ENCODE measurements around the gene FARS2.

Gene FARS2

DNA sequence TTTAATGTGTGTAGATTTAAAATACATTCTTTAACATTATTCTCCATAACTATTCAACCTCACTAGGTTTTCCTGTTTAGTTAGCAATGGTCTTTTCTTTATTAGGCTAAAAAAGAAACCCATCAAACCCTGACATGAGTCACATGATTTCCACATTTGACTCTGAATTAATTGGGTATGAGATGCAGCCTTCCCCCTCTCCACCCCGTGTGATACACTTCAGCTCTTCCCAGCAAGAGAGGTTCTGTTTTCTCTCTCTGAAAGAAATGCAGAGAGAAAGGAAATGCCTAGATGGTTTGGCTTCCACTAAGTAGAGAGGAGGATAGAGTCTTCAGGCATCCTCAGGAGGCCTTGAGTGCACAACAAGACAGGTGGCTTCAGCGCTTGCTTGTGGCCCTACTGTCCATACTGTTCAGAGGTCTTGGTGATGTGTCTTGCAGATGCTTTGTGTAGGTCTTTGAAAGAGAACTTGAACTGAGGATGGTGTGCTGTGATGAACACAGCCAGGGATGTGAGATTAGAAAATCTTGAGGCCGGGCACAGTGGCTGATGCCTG, 17.3 kb downstream of the FARS2 start:
- H3K9ac ChIP-seq (ENCODE audit: low read length): no peak overlapping the region
- no peaks in the 10 kb centered on the region for H3K27me3 ChIP-seq (ENCODE audit: control insufficient read depth, insufficient read depth, low read length)
- no peaks in the 10 kb centered on the region for H3K36me3 ChIP-seq (ENCODE audit: control insufficient read depth, insufficient read depth, low read length)
- no peaks in the 10 kb centered on the region for H3K9me3 ChIP-seq (ENCODE audit: control insufficient read depth, low read length)
- H3K4me3 ChIP-seq (ENCODE audit: low read length): no peak overlapping the region
- H3K4me1 ChIP-seq (ENCODE audit: control insufficient read depth, insufficient read depth, low read length): no peaks in the 10 kb centered on the region

DNA sequence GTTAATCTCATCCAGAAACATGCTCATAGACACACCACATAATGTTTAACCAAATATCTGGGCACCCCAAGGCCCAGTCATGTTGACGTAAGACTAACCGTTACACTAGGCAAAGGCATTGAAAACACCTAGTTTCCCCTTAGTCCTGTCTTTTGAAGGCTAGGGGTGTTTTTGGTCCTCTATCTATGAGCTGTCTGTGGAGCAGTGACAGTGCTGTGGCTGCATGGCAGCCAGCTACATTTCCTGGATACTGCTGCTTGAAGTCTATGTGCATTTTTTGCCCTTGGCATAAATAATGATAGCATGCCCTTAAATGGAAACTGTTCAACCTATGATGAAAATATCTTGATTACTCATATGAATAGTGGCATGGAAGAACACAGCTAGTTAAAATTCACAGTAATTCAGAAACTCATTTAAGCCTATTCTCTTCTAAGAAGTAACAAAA, 18.6 kb downstream of the FARS2 start:
- no peak overlapping the region for H3K4me3 ChIP-seq (ENCODE audit: low read length)
- H3K9ac ChIP-seq (ENCODE audit: low read length): no peak overlapping the region
- no peaks in the 10 kb centered on the region for H3K9me3 ChIP-seq (ENCODE audit: control insufficient read depth, low read length)
- no peaks in the 10 kb centered on the region for H3K4me1 ChIP-seq (ENCODE audit: control insufficient read depth, insufficient read depth, low read length)
- H3K27me3 ChIP-seq (ENCODE audit: control insufficient read depth, insufficient read depth, low read length): no peaks in the 10 kb centered on the region
- no peaks in the 10 kb centered on the region for H3K36me3 ChIP-seq (ENCODE audit: control insufficient read depth, insufficient read depth, low read length)

DNA sequence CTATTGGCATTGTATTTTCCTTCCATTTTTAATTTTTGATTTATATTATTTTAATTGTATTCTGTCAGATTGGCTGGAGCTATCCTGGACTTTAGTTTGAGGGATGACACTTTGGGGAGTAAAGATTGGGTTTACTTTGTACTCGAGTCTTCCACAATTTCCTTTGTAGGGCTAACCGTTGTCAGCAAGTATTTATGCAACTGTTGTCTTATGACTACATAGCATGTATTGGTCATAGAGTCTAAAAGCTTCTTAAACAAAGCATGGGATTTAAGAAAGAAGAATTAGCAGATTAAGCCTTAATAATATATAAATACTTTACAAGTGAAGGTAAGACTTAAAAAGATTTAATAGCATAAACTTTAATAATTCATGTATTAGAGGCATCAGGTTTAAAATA, 19.6 kb downstream of the FARS2 start:
- no peaks in the 10 kb centered on the region for H3K36me3 ChIP-seq (ENCODE audit: control insufficient read depth, insufficient read depth, low read length)
- H3K4me1 ChIP-seq (ENCODE audit: control insufficient read depth, insufficient read depth, low read length): no peaks in the 10 kb centered on the region
- no peaks in the 10 kb centered on the region for H3K9me3 ChIP-seq (ENCODE audit: control insufficient read depth, low read length)
- H3K4me3 ChIP-seq (ENCODE audit: low read length): no peak overlapping the region
- no peaks in the 10 kb centered on the region for H3K27me3 ChIP-seq (ENCODE audit: control insufficient read depth, insufficient read depth, low read length)
- no peak overlapping the region for H3K9ac ChIP-seq (ENCODE audit: low read length)

DNA sequence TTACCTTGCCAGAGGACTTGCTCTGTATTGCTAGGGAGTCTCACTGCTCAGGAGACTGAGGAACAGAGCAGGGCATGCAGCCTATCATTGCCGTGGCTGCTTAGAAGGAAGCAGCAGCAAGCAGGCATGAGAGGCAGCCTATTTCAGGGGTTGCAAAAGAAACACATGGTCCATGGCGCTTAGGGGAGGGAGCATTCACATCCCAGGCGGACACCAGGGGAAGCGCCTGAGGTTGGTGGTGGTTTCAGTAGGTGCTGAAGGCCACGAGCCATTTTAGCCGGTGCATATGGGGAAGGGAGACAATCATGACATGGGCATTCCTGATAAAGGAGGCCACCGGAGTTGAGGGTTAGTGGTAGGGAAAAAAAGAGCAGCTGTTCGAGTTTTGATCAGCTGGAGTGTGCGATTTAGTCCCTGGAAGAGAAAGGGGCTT, 20.9 kb downstream of the FARS2 start:
- H3K4me3 ChIP-seq (ENCODE audit: low read length): no peak overlapping the region
- H3K36me3 ChIP-seq (ENCODE audit: control insufficient read depth, insufficient read depth, low read length): no peaks in the 10 kb centered on the region
- no peaks in the 10 kb centered on the region for H3K27me3 ChIP-seq (ENCODE audit: control insufficient read depth, insufficient read depth, low read length)
- H3K9ac ChIP-seq (ENCODE audit: low read length): no peak overlapping the region
- H3K9me3 ChIP-seq (ENCODE audit: control insufficient read depth, low read length): no peaks in the 10 kb centered on the region
- no peaks in the 10 kb centered on the region for H3K4me1 ChIP-seq (ENCODE audit: control insufficient read depth, insufficient read depth, low read length)

DNA sequence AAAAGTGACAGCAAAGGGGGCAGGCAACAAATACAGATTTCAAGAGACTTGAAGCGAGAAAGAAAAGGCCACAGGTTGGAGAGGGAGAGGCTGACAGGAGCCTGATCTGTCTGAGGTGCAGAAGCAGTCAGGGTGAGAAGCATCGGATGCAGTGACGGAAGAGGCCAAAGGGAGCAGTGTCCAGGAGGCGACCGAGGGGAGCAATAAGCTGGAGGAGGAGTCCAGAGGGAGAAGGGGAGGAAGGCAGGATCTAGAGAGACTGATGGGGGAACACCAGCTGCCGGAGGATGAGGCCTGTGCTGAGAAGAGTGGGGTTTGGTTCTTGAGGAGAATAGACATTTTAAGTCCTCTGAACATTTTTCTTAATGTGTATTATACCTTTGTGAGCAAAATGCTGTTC, 23.8 kb downstream of the FARS2 start:
- H3K9me3 ChIP-seq (ENCODE audit: control insufficient read depth, low read length): no peaks in the 10 kb centered on the region
- H3K27me3 ChIP-seq (ENCODE audit: control insufficient read depth, insufficient read depth, low read length): no peaks in the 10 kb centered on the region
- no peak overlapping the region for H3K9ac ChIP-seq (ENCODE audit: low read length)
- H3K4me1 ChIP-seq (ENCODE audit: control insufficient read depth, insufficient read depth, low read length): no peaks in the 10 kb centered on the region
- H3K4me3 ChIP-seq (ENCODE audit: low read length): no peak overlapping the region
- no peaks in the 10 kb centered on the region for H3K36me3 ChIP-seq (ENCODE audit: control insufficient read depth, insufficient read depth, low read length)

DNA sequence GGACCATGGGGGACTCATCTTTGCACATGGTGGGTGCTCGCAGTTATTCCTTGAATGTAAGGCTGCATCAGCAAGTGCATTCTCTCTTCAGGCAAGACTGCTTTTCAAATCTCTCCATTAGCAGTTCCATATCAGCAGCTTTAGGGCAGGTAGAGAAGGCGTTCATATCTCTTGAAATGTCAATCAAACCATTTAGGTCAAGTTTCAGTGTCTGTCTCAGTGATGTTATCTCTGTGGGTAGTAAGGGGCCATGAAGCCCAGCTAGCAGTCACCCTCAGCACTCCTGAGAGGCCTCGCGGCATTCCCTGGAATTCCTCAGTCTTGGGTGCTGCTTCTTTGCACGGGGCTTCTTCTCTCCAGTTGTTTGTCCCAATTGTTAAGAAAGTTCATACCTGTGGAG, 24.2 kb downstream of the FARS2 start:
- Histone ChIP-seq H3K4me3 (ENCODE audit: low read length) (no peak overlapping the region), H3K4me1 (ENCODE audit: control insufficient read depth, insufficient read depth, low read length) (no peaks in the 10 kb centered on the region), H3K27me3 (ENCODE audit: control insufficient read depth, insufficient read depth, low read length) (no peaks in the 10 kb centered on the region), H3K9me3 (ENCODE audit: control insufficient read depth, low read length) (no peaks in the 10 kb centered on the region), H3K9ac (ENCODE audit: low read length) (no peak overlapping the region), H3K36me3 (ENCODE audit: control insufficient read depth, insufficient read depth, low read length) (no peaks in the 10 kb centered on the region)

DNA sequence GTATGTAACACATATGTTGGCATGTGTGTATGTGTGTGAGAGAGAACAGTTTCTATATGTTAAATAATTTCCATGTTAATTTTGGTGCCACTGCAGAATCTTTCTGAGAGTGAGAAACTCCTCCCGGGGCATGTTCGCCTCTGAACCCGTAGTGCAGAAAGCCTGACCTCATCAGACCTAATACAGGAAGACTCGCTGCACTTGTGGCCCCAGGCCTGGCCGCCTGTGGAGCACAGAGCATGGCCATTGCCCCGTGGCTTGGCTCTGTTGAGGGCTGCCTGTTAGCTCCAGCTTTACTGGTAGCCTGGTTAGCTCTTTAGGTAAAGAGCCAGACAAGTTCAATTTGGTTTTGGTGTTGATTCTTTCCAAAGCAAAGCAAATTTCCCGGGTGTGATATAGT, 25.5 kb downstream of the FARS2 start:
- Histone ChIP-seq H3K36me3 (ENCODE audit: control insufficient read depth, insufficient read depth, low read length) (no peaks in the 10 kb centered on the region), H3K4me1 (ENCODE audit: control insufficient read depth, insufficient read depth, low read length) (no peaks in the 10 kb centered on the region), H3K27me3 (ENCODE audit: control insufficient read depth, insufficient read depth, low read length) (no peaks in the 10 kb centered on the region), H3K9me3 (ENCODE audit: control insufficient read depth, low read length) (no peaks in the 10 kb centered on the region), H3K4me3 (ENCODE audit: low read length) (no peak overlapping the region), H3K9ac (ENCODE audit: low read length) (no peak overlapping the region)

DNA sequence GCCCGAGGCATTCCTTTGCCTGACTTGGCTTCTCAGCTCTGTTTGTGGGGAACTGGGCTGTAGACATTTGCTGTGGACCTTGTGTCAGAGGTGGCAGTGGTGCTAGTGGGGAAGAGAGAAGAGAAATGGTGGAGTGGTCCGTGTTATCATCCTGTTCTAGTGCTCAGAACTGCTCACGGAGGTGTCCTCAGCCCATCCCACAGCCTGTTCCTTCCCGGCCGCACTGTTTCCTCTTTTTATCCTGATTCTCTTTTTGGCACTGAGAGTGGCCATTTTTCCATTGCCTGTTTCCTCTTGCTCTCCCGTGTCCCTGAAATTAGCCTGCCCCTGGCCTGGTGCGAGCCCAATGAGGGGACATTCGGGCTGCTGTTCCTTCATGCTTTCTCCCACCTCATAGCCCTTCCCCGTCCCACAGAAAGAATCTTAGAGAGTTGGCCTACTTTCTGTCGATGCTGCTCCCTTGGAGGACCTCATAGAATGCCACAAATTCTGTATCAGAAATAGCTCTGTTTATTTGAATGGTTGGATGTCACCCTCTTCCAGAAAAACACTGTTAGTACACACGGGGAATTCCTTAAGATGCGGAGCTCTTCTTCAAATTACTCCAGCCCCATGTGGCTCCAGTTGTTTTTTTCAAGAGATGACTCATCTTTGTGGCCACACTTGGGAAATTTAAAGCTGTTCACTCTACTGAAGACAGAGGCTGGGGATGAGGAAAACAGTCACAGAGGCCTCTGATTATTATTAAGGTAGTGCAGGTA, 26.1 kb downstream of the FARS2 start:
- H3K27me3 ChIP-seq (ENCODE audit: control insufficient read depth, insufficient read depth, low read length): no peaks in the 10 kb centered on the region
- H3K9ac ChIP-seq (ENCODE audit: low read length): no peak overlapping the region
- H3K9me3 ChIP-seq (ENCODE audit: control insufficient read depth, low read length): no peaks in the 10 kb centered on the region
- no peaks in the 10 kb centered on the region for H3K4me1 ChIP-seq (ENCODE audit: control insufficient read depth, insufficient read depth, low read length)
- H3K36me3 ChIP-seq (ENCODE audit: control insufficient read depth, insufficient read depth, low read length): no peaks in the 10 kb centered on the region
- no peak overlapping the region for H3K4me3 ChIP-seq (ENCODE audit: low read length)

DNA sequence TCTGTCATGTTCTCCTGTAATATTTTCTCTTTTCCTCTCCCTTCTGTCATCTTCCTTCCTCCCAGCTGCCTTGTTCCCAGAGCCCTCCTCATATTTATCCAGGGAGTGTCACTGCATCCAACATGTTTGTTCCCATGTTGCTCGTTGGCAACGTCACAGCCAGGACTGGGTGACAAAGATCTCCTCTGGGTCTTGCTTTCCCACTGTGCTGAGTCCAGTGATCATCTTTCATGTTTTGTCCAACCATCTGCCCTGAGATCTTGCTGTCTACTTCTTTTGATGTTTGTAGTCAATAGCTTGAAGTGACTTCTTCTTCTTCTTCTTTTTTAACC, 26.6 kb downstream of the FARS2 start:
- Histone ChIP-seq H3K9ac (ENCODE audit: low read length) (no peak overlapping the region), H3K9me3 (ENCODE audit: control insufficient read depth, low read length) (no peaks in the 10 kb centered on the region), H3K4me3 (ENCODE audit: low read length) (no peak overlapping the region), H3K27me3 (ENCODE audit: control insufficient read depth, insufficient read depth, low read length) (no peaks in the 10 kb centered on the region), H3K36me3 (ENCODE audit: control insufficient read depth, insufficient read depth, low read length) (no peaks in the 10 kb centered on the region), H3K4me1 (ENCODE audit: control insufficient read depth, insufficient read depth, low read length) (no peaks in the 10 kb centered on the region)

DNA sequence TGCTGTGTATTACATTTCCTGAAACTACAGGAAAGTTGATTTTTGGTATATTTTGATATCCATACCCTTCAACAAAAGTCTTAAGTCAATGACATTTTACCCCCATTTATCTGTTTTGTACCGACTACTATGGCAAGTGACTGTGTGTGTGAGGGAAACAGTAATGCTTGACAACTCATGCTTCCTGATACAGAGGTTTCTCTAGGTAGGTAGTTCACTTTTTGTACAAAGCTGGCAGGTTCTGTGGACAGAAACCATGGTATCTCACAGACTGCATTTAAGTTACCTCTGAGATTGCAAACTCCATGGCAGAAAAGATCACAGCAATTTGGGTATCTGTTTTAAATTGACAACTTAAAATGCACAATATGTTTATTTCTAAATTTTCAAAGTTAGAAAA, 28.8 kb downstream of the FARS2 start:
- no peaks in the 10 kb centered on the region for H3K27me3 ChIP-seq (ENCODE audit: control insufficient read depth, insufficient read depth, low read length)
- H3K36me3 ChIP-seq (ENCODE audit: control insufficient read depth, insufficient read depth, low read length): no peaks in the 10 kb centered on the region
- H3K9ac ChIP-seq (ENCODE audit: low read length): no peak overlapping the region
- H3K4me1 ChIP-seq (ENCODE audit: control insufficient read depth, insufficient read depth, low read length): no peaks in the 10 kb centered on the region
- H3K4me3 ChIP-seq (ENCODE audit: low read length): no peak overlapping the region
- H3K9me3 ChIP-seq (ENCODE audit: control insufficient read depth, low read length): no peaks in the 10 kb centered on the region

DNA sequence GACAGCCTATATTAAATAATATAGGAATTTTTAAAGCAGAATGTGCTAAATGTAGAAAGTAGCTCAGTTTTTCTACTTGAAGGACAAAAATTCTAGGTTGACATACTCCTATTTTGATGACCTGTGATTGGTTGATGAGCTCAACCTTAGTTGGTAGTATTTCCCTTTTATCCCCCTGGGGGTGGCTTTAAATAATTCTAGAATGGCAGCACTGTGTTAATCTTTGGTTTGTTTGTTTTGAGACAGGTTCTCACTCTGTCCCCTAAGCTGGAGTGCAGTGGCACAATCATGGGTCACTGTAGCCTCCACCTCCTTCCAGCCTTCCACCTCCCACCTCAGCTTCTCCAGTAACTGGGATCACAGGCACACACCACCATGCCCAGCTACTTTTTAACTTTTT, 29.2 kb downstream of the FARS2 start:
- H3K9me3 ChIP-seq (ENCODE audit: control insufficient read depth, low read length): no peaks in the 10 kb centered on the region
- no peaks in the 10 kb centered on the region for H3K27me3 ChIP-seq (ENCODE audit: control insufficient read depth, insufficient read depth, low read length)
- H3K9ac ChIP-seq (ENCODE audit: low read length): no peak overlapping the region
- H3K4me1 ChIP-seq (ENCODE audit: control insufficient read depth, insufficient read depth, low read length): no peaks in the 10 kb centered on the region
- no peak overlapping the region for H3K4me3 ChIP-seq (ENCODE audit: low read length)
- no peaks in the 10 kb centered on the region for H3K36me3 ChIP-seq (ENCODE audit: control insufficient read depth, insufficient read depth, low read length)

DNA sequence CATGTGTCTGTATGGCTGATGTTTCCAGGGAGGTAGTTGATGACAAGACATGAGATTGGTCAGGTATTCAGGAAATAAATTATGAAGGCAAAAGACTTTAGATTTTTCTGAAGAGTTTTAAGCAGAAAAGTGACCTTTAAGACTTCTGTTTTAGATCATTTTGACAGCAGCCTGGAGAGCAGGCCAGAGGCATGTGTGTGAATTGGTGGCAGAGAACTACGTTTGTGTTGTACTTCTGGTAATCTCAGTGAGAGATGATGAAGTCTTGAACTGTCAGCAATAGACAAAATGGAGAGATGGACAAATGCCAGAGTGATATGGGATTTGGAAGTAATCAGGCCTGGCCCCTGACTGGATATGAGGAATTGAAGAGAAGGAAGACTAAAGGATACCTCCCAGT, 30.8 kb downstream of the FARS2 start:
- H3K4me1 ChIP-seq (ENCODE audit: control insufficient read depth, insufficient read depth, low read length): no peaks in the 10 kb centered on the region
- H3K4me3 ChIP-seq (ENCODE audit: low read length): no peak overlapping the region
- H3K36me3 ChIP-seq (ENCODE audit: control insufficient read depth, insufficient read depth, low read length): no peaks in the 10 kb centered on the region
- H3K27me3 ChIP-seq (ENCODE audit: control insufficient read depth, insufficient read depth, low read length): no peaks in the 10 kb centered on the region
- H3K9me3 ChIP-seq (ENCODE audit: control insufficient read depth, low read length): no peaks in the 10 kb centered on the region
- H3K9ac ChIP-seq (ENCODE audit: low read length): no peak overlapping the region

DNA sequence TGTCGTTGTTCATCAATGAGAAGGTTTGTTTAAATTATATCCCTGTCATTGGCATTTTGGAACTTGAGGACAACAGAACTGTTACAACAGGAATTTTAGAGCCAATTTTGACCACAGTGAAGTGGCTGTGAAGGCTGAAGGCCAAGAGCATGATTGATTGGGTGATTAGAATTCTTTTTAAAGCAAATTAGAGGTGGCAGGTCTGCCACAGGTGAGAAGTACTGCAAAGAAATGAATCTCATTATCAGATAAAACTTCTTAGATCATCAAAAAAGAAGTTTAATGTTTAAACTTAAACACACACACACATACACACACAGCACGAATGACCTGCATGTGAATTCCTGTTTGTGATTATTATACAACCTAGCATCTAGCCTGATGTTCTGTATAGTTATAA, 32.4 kb downstream of the FARS2 start:
- H3K9ac ChIP-seq (ENCODE audit: low read length): no peak overlapping the region

More for the DNA sequence above, 32.4 kb downstream of the FARS2 start:
- Histone ChIP-seq H3K27me3 (ENCODE audit: control insufficient read depth, insufficient read depth, low read length) (no peaks in the 10 kb centered on the region), H3K9me3 (ENCODE audit: control insufficient read depth, low read length) (no peaks in the 10 kb centered on the region), H3K4me3 (ENCODE audit: low read length) (no peak overlapping the region), H3K36me3 (ENCODE audit: control insufficient read depth, insufficient read depth, low read length) (no peaks in the 10 kb centered on the region), H3K4me1 (ENCODE audit: control insufficient read depth, insufficient read depth, low read length) (no peaks in the 10 kb centered on the region)
